ENCODE data around the gene EXOC4.

The EXOC4 gene

DNA sequence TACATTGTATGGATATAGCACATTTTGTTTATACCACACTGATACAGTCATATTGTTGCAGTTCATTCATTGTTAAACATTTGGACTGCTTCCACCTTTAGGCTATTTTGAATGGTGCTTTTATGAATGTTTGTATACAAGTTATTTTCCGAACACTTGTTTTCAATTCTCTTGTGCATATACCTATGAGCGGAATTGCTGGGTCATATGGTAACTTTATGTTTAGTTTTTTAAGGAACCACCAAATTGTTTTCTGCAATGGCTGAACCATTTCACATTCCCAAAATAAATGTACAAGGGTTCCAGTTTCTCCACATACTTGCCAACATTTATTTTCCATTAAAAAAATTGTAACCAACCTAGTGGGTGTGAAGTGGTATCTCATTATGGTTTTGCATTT, 4.0 kb upstream of the EXOC4 start:
- Histone ChIP-seq H3K79me1 (ENCODE audit: low read depth, low read length) (no peaks in the 10 kb centered on the region), H3K27me3 (ENCODE audit: control insufficient read depth in 3 of 3, insufficient read depth in 3 of 3, low read depth in 1 of 3, low read length in 3 of 3) (no peaks in the 10 kb centered on the region), H3K4me3 (ENCODE audit: low read length in 2 of 2) (no peak overlapping the region), H4K8ac (ENCODE audit: low read depth, low read length) (no peak overlapping the region), H3K23ac (ENCODE audit: low read depth, low read length, poor library complexity) (no peak overlapping the region), H3K36me3 (replicated peaks in 1 of 2; ENCODE audit: control insufficient read depth in 2 of 2, insufficient read depth in 2 of 2, low read length in 2 of 2) (no peaks in the 10 kb centered on the region), H2AFZ (ENCODE audit: low read length) (no peak overlapping the region), H3K4ac (ENCODE audit: low read length) (no peak overlapping the region), H3K4me2 (ENCODE audit: insufficient read depth, low read length, poor library complexity, severe bottlenecking) (no peak overlapping the region), H4K91ac (ENCODE audit: low read depth, low read length, poor library complexity) (no peak overlapping the region), H3K14ac (ENCODE audit: low read length) (no peak overlapping the region), H3K9ac (ENCODE audit: low read depth, low read length, poor library complexity) (no peak overlapping the region), H2BK120ac (ENCODE audit: low read depth, low read length) (no peak overlapping the region), H2BK12ac (ENCODE audit: low read length) (no peak overlapping the region), H3K27ac (replicated peaks; ENCODE audit: low read length) (no peak overlapping the region), H2BK5ac (ENCODE audit: low read length) (no peak overlapping the region), H3K18ac (ENCODE audit: low read length) (no peak overlapping the region), H2AK5ac (ENCODE audit: low read depth, low read length) (no peak overlapping the region), H3K9me3 (replicated peaks in 1 of 2; ENCODE audit: control insufficient read depth in 2 of 2, insufficient read depth in 1 of 2, low read depth in 1 of 2, low read length in 2 of 2) (no peaks in the 10 kb centered on the region), H3K4me1 (ENCODE audit: control insufficient read depth in 2 of 2, insufficient read depth in 1 of 2, low read depth in 1 of 2, low read length in 2 of 2) (no peaks in the 10 kb centered on the region), H2BK15ac (ENCODE audit: low read length) (no peak overlapping the region)
- no peak for DNase-seq (ENCODE audit: low spot score)
- no CpG with 5 or more reads among the region's 2 CpGs for WGBS, 2 donors (ENCODE audit: extremely low coverage in 2 of 2, insufficient read length in 2 of 2, insufficient replicate concordance in 1 of 2)

DNA sequence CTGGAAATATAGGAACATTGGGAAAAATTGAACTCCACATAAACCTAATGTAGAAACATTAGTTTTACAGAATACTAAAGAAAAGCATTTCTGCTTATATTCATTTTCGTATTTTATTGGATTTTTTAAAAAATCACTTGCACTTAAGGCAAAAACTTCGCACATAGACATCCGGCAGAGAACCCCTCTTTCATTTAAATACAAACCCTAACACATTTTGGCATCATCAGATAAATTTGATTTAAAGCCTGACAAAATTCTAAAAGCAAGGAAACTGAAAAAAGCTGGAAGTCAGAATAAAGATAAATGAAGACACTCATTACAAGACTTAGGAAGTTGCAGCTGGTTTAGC, 396 bp upstream of the EXOC4 start:
- Histone ChIP-seq H3K18ac (ENCODE audit: low read length) (no peak overlapping the region), H2BK120ac (ENCODE audit: low read depth, low read length) (no peak overlapping the region), H2BK5ac (ENCODE audit: low read length) (no peak overlapping the region), H3K27me3 (ENCODE audit: control insufficient read depth in 3 of 3, insufficient read depth in 3 of 3, low read depth in 1 of 3, low read length in 3 of 3) (no peaks in the 10 kb centered on the region), H3K79me1 (ENCODE audit: low read depth, low read length) (no peaks in the 10 kb centered on the region), H4K91ac (ENCODE audit: low read depth, low read length, poor library complexity) (no peak overlapping the region), H2AK5ac (ENCODE audit: low read depth, low read length) (no peak overlapping the region), H3K4me1 (ENCODE audit: control insufficient read depth in 2 of 2, insufficient read depth in 1 of 2, low read depth in 1 of 2, low read length in 2 of 2) (no peaks in the 10 kb centered on the region), H3K4me3 (ENCODE audit: low read length in 2 of 2) (peak overlapping the region in 1 of 2 donors; percentile 77), H3K9ac (ENCODE audit: low read depth, low read length, poor library complexity) (no peak overlapping the region), H3K9me3 (replicated peaks in 1 of 2; ENCODE audit: control insufficient read depth in 2 of 2, insufficient read depth in 1 of 2, low read depth in 1 of 2, low read length in 2 of 2) (no peaks in the 10 kb centered on the region), H3K23ac (ENCODE audit: low read depth, low read length, poor library complexity) (no peak overlapping the region), H3K14ac (ENCODE audit: low read length) (no peak overlapping the region), H2AFZ (ENCODE audit: low read length) (peak overlapping the region; percentile 94), H4K8ac (ENCODE audit: low read depth, low read length) (no peak overlapping the region), H2BK12ac (ENCODE audit: low read length) (no peak overlapping the region), H3K27ac (replicated peaks; ENCODE audit: low read length) (no peak overlapping the region), H2BK15ac (ENCODE audit: low read length) (no peak overlapping the region), H3K36me3 (replicated peaks in 1 of 2; ENCODE audit: control insufficient read depth in 2 of 2, insufficient read depth in 2 of 2, low read length in 2 of 2) (peaks cover 0 to 8% of the 10 kb centered on the region in 2 donors), H3K4ac (ENCODE audit: low read length) (no peak overlapping the region), H3K4me2 (ENCODE audit: insufficient read depth, low read length, poor library complexity, severe bottlenecking) (no peak overlapping the region)
- DNase-seq (ENCODE audit: low spot score) = no peak
- no CpG with 5 or more reads among the region's 3 CpGs for WGBS, 2 donors (ENCODE audit: extremely low coverage in 2 of 2, insufficient read length in 2 of 2, insufficient replicate concordance in 1 of 2)

DNA sequence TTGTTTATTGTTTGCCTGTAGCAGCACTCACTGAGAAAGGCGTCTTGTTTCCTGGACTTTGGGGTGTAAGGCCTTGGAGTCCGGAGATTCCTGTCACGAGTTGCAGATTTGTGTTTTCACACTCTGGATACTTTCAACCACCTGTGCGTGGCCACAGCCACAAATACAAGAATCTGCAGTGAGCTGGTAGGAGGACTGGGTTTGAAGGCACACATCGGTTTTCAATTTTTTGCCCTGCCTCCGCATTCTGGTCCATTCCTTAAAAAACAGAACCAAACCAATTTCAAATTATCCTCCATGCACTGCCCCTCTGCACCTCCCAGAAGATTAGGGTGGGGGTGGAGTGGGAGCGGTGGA, 619 bp downstream of the EXOC4 start:
- H3K36me3 ChIP-seq (replicated peaks in 1 of 2; ENCODE audit: control insufficient read depth in 2 of 2, insufficient read depth in 2 of 2, low read length in 2 of 2) = peaks cover 0 to 8% of the 10 kb centered on the region in 2 donors
- H4K91ac ChIP-seq (ENCODE audit: low read depth, low read length, poor library complexity) = no peak overlapping the region
- no peak overlapping the region for H3K9ac ChIP-seq (ENCODE audit: low read depth, low read length, poor library complexity)
- no peak overlapping the region for H3K18ac ChIP-seq (ENCODE audit: low read length)
- no peak overlapping the region for H3K14ac ChIP-seq (ENCODE audit: low read length)
- peak overlapping the region; percentile 78 for H3K4me2 ChIP-seq (ENCODE audit: insufficient read depth, low read length, poor library complexity, severe bottlenecking)
- no peak overlapping the region for H4K8ac ChIP-seq (ENCODE audit: low read depth, low read length)
- H2AK5ac ChIP-seq (ENCODE audit: low read depth, low read length) = no peak overlapping the region
- H3K4me3 ChIP-seq (ENCODE audit: low read length in 2 of 2) = peak overlapping the region; percentile 77 to 85
- H3K27ac ChIP-seq (replicated peaks; ENCODE audit: low read length) = no peak overlapping the region
- no peak overlapping the region for H3K23ac ChIP-seq (ENCODE audit: low read depth, low read length, poor library complexity)
- no peak overlapping the region for H2BK15ac ChIP-seq (ENCODE audit: low read length)
- H2BK5ac ChIP-seq (ENCODE audit: low read length) = no peak overlapping the region
- no peak overlapping the region for H3K4ac ChIP-seq (ENCODE audit: low read length)
- no peaks in the 10 kb centered on the region for H3K9me3 ChIP-seq (replicated peaks in 1 of 2; ENCODE audit: control insufficient read depth in 2 of 2, insufficient read depth in 1 of 2, low read depth in 1 of 2, low read length in 2 of 2)
- no peaks in the 10 kb centered on the region for H3K27me3 ChIP-seq (ENCODE audit: control insufficient read depth in 3 of 3, insufficient read depth in 3 of 3, low read depth in 1 of 3, low read length in 3 of 3)
- no peak overlapping the region for H2BK12ac ChIP-seq (ENCODE audit: low read length)
- peak; percentile 2 for DNase-seq (ENCODE audit: low spot score)
- H3K4me1 ChIP-seq (ENCODE audit: control insufficient read depth in 2 of 2, insufficient read depth in 1 of 2, low read depth in 1 of 2, low read length in 2 of 2) = no peaks in the 10 kb centered on the region
- H2BK120ac ChIP-seq (ENCODE audit: low read depth, low read length) = no peak overlapping the region
- H3K79me1 ChIP-seq (ENCODE audit: low read depth, low read length) = peaks cover 3% of the 10 kb centered on the region
- WGBS, 2 donors (ENCODE audit: extremely low coverage in 2 of 2, insufficient read length in 2 of 2, insufficient replicate concordance in 1 of 2) = no CpG with 5 or more reads among the region's 7 CpGs
- H2AFZ ChIP-seq (ENCODE audit: low read length) = peak overlapping the region; percentile 94

DNA sequence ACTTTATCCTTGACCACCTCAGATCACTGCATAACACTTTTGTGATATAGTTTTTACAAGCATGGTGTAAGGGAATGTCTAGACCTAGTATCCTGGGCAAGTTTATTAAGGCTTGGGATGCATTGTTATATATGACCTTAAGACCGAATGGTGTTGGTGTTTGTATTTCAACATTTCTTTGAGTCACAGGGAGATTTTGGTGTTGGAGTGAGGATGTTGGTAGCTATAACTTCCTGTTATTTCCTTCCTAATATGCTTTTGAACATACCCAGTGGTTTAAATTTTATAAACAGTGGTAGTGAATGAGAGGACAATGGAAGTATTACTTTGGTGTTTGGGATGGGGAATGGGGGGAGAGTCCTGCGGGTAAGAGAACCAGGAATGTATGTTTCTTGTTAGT, 2.6 kb downstream of the EXOC4 start:
- Histone ChIP-seq H2BK12ac (ENCODE audit: low read length) (no peak overlapping the region), H2BK5ac (ENCODE audit: low read length) (no peak overlapping the region), H2BK120ac (ENCODE audit: low read depth, low read length) (no peak overlapping the region), H3K4me3 (ENCODE audit: low read length in 2 of 2) (no peak overlapping the region), H3K4me2 (ENCODE audit: insufficient read depth, low read length, poor library complexity, severe bottlenecking) (no peak overlapping the region), H3K18ac (ENCODE audit: low read length) (no peak overlapping the region), H3K79me1 (ENCODE audit: low read depth, low read length) (peaks cover 3% of the 10 kb centered on the region), H2BK15ac (ENCODE audit: low read length) (no peak overlapping the region), H3K14ac (ENCODE audit: low read length) (no peak overlapping the region), H3K9ac (ENCODE audit: low read depth, low read length, poor library complexity) (no peak overlapping the region), H3K9me3 (replicated peaks in 1 of 2; ENCODE audit: control insufficient read depth in 2 of 2, insufficient read depth in 1 of 2, low read depth in 1 of 2, low read length in 2 of 2) (no peaks in the 10 kb centered on the region), H4K91ac (ENCODE audit: low read depth, low read length, poor library complexity) (no peak overlapping the region), H2AFZ (ENCODE audit: low read length) (no peak overlapping the region), H2AK5ac (ENCODE audit: low read depth, low read length) (no peak overlapping the region), H3K27ac (replicated peaks; ENCODE audit: low read length) (no peak overlapping the region), H3K4me1 (ENCODE audit: control insufficient read depth in 2 of 2, insufficient read depth in 1 of 2, low read depth in 1 of 2, low read length in 2 of 2) (no peaks in the 10 kb centered on the region), H3K27me3 (ENCODE audit: control insufficient read depth in 3 of 3, insufficient read depth in 3 of 3, low read depth in 1 of 3, low read length in 3 of 3) (no peaks in the 10 kb centered on the region), H3K36me3 (replicated peaks in 1 of 2; ENCODE audit: control insufficient read depth in 2 of 2, insufficient read depth in 2 of 2, low read length in 2 of 2) (peaks cover 0 to 8% of the 10 kb centered on the region in 2 donors), H3K4ac (ENCODE audit: low read length) (no peak overlapping the region), H3K23ac (ENCODE audit: low read depth, low read length, poor library complexity) (no peak overlapping the region), H4K8ac (ENCODE audit: low read depth, low read length) (no peak overlapping the region)
- WGBS, 2 donors (ENCODE audit: extremely low coverage in 2 of 2, insufficient read length in 2 of 2, insufficient replicate concordance in 1 of 2) = no CpG with 5 or more reads among the region's 2 CpGs
- no peak for DNase-seq (ENCODE audit: low spot score)
